GM12892 (cell line): Measurements from ENCODE around the gene BCL2A1.
"Not testable (repeated sequence)": the region's sequence is repeated elsewhere in the genome, so short reads cannot be mapped to it uniquely, and the experiment has no call there.

Experiments used
- DNase-seq: peaks from one replicate; pipeline ENCODE4 v3.0.0; 2011; ENCODE audit not compliant: insufficient read length
- FAIRE-seq: peaks from 2 replicates; lab custom pipeline; 2011; peaks lifted over from hg19 to GRCh38; lab: Jason Lieb, UNC
- POLR2A ChIP-seq: IDR thresholded peaks from 2 replicates; pipeline ENCODE4 v1.6.1; 2011; ENCODE audit warnings: low read depth, low read length, control low read depth
- POLR2AphosphoS5 ChIP-seq: IDR thresholded peaks from 2 replicates; pipeline ENCODE4 v1.6.1; 2011; ENCODE audit warnings: low read depth, low read length, control low read depth
- TAF1 ChIP-seq: IDR thresholded peaks from 2 replicates; pipeline ENCODE4 v1.6.1; 2011; ENCODE audit warnings: low read depth, mild to moderate bottlenecking, control low read depth, low read length, borderline replicate concordance

Gene BCL2A1

DNA sequence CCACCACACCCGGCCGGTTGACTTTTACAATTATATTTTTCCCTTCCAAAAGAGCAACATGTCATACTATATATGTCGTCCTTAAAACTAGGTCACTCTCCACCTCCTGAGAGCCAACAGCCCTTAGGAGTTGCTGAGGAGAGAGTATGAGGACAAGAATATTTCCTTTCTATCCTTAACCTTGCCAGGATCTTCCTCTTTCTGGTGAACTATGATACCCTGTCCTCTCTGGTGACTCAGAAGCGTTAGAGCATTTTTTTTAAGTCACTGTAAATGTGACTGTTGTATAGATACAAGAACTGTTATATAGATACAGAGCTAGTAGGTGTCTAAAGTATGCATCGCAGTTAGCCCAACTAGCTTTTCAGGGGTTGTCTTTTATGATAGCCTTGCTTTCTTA is 40.5 kb downstream of the BCL2A1 start:
- TF ChIP-seq TAF1 (no peak), POLR2A (no peak), POLR2AphosphoS5 (no peak)
- FAIRE-seq: no peak
- DNase-seq: no peak

DNA sequence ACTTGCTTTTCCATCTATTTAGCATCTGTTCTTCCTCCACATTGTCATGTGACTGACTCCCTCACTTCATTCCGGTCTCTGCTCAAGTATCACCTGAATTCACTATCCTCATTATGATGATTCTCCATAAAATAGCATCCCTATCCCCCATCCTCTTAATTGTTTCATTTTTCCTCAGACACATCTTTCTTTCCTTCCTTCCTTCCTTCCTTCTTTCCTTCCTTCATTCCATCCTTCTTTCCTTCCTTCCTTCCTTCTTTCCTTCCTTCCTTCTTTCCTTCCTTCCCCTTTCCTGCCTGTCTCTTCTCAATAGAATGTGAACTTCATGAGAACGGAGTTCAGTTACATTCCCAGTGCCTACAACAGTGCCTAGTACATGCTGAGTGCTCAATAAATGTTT is 41.6 kb downstream of the BCL2A1 start:
- no peak for DNase-seq
- no peak for FAIRE-seq
- no peak for TF ChIP-seq TAF1
- TF ChIP-seq POLR2AphosphoS5: no peak
- TF ChIP-seq POLR2A: no peak

DNA sequence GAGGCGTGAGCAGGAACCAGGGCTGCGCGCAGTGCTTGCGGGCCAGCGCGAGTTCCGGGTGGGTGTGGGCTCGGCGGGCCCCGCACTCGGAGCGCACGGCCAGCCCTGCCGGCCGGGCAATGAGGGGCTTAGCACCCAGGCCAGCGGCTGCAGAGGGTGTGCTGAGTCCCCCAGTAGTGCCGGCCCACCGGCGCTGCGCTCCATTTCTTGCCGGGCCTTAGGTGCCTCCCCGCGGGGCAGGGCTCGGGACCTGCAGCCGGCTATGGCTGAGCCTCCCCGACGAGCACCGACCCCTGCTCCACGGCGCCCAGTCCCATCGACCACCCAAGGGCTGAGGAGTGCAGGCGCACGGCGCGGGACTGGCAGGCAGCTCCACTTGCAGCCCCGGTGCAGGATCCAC is 44.9 kb downstream of the BCL2A1 start:
- FAIRE-seq, DNase-seq: not testable (repeated sequence)

DNA sequence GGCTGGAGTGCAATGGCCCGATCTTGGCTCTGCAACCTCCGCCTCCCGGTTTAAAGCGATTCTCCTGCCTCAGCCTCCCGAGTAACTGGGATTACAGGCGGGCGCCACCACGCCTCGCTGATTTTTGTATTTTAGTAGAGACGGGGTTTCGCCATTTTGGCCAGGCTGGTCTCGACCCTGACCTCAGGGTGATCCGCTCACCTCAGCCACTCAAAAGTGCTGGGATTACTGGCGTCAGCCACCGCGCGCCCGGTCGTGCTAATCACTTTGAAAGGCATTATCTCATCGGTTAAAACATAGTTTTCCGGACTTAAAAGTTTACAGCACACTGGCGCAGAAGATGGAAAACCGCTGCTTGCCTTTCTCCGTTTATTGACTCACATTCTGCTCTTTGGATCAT is 46.6 kb downstream of the BCL2A1 start:
- TF ChIP-seq TAF1 (no peak), POLR2A (no peak), POLR2AphosphoS5 (no peak)
- DNase-seq: no peak
- FAIRE-seq: no peak

DNA sequence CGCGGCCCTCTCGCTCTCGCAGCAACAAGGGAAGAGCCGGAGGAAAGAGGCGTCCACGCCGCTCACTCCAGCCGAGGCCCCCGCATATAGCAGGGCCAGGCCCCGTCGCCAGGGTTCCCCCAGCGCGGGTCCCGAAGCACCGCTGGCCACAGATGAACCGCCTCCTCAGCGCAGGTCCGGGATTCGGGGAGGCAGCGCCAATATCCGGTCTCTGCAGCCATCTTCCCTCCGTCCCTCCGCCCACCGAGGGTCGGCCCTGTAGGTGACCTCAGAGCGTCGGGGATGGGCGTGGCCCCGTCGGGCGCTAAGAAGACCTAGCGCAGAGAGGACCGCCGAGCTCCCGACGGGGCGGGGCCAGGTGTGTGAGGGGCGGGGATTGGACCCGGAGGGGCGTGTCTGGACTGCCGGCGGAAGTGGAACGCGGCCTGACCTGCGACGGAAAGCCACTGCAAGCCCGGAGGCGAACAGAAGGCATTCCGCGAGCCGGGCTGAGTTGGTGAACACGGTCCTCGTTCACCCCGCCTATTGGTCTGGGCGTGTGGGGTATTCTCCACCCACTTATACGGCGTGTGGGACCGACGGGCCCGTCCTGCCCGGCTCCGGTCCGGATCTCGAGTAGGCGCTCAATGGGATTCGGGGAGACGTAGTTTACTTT is 47.4 kb downstream of the BCL2A1 start:
- FAIRE-seq (peak; percentile 98), DNase-seq (peak; percentile 94)
- peak; percentile 87 for TF ChIP-seq TAF1
- peak; percentile 99 for TF ChIP-seq POLR2A
- TF ChIP-seq POLR2AphosphoS5: peak; percentile 98

DNA sequence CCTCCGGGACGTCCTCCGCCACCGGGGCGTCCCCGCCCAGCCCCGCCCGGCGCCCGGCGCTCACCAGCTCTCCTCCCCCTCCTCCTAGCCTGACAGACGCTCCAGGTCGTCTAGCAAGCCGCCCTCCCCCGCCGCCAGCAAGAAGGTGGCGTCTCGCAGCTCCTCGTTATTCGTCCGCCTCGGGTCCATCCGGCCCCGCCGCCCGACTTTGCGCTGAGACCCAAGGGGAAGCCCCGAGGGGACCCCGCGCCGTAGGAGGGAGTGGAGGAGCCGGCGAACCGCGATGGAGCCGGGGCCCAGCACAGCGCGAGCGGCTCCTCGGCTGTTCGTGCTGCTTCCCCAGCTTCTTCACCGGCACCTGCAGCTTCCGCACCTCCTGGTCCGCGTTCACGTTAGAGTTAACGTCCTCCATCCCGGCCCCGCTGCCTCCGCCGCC is 47.9 kb downstream of the BCL2A1 start:
- peak; percentile 69 for DNase-seq
- TF ChIP-seq TAF1: 0 out of 2 replicates have a peak, but pooled peaks have one; percentile 39
- no peak for TF ChIP-seq POLR2A
- peak; percentile 73 for FAIRE-seq

DNA sequence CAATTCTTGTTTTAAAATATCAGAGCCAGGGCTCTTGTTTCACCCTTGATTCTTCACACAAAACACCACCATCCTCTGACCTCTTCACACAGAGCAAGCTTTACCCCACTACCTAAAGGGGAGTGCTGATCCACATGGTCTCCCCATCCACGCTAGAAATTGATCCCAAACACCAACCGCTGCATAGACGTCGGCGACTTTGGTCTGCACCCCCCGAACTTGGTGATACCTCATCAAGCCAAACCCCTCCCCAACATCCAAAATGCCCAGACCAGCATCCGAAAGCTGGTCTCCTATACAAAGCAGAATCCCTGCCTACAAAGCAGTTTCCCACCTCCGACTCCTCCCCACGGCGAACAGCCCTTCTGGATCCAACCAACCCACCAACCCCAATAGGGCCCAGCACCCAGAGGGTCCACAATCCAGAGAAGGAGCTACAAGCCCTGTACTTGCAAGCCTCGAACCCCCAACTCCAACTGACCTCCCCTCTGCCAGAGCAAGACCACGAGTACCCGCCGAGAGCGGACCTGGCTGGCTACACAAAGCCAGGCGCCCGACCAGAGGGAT is 48.4 kb downstream of the BCL2A1 start:
- DNase-seq: no peak
- no peak for TF ChIP-seq POLR2A
- no peak for TF ChIP-seq POLR2AphosphoS5
- no peak for TF ChIP-seq TAF1
- no peak for FAIRE-seq

DNA sequence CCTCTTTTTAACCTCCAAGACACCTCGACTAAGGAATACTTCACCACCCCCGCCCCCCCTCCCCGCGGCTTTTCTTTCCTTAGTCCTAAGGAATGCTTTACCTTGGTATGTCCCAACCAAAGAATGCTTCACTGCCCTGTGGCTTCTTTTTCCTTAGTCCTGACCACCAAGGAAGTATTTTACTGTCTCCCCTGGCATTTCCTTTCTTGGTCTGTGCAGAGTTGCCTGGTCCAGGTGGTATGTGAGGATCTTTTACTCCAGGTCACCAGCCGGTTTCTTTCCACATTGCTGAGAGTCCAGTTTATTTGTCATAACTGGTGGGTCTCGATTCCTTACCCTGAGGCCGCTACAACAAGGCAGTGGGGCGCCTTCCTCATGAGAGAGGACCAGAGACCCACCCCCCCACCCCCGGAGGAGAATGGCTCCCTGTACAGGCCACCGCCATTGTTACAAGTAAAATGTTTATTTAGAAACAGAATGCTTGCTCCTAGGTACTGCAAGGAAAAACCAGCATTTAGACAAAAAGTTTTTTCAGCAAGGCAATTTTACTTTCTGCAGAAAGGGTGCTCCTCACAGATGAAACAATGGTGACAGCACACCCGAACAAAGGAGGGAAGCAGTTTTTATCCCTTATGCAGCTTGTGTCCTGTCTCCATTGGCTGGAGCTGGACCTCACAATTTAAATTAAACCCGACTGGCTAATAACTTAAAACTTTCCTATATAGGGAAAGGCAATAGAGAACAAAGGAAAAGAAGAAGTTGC is 51.1 kb downstream of the BCL2A1 start:
- DNase-seq (no peak), FAIRE-seq (no peak)
- no peak for TF ChIP-seq TAF1
- no peak for TF ChIP-seq POLR2AphosphoS5
- no peak for TF ChIP-seq POLR2A

DNA sequence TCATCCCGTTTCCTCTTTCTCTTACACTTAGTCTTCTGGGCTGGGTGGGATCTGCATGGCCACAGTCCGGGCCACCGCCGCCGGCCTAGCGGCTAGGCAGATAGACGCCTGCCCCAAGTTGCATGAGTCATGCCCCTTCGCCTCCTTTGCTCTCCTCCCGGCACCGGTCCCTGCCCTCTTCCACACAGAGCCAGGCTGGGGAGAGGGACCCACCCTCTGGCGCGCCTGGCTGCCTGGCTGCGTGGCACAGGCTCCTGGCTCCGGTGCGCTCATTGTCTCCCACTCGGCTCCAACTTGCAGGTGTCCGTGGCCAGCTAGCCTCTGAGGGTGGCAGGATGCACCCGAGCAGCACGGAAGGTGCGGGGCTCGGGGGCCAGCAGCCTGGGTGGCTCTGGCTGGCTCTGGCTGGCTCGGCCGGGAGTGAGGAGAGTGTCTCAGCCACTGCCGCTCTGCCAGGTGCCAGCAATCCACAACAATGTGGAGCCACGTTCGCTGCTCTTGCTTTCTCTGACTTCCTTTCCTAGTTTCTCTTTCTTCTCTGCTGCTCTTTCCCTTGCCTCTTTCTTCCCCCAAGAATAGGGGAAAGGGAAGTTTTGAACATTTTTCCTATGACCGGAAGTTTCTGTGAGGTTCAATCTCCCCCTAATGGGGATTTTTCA is 51.8 kb downstream of the BCL2A1 start:
- TF ChIP-seq POLR2AphosphoS5: no peak
- TF ChIP-seq TAF1: no peak
- TF ChIP-seq POLR2A: no peak; the same call in 1 of the 2 replicates
- FAIRE-seq: no peak
- no peak for DNase-seq

DNA sequence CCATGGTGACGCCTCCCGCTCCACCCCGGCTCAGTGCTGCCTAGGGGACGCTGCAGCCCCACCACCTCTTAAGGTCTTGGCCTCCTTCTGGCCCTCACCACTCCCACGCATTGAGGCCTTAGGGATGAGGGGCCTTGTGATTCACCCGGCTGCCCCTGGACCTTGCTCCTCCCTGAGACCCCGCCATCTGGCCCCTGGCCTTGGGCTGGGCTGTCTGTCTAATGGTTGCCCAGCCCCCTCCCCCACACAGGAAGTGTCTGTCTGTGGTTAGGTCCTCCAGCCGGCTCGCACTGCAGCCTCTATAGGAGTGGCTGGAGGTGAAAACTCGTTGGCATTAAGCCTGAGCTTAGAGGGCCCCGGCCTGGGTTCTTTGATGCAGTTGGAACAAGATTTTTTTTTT is 52.7 kb downstream of the BCL2A1 start:
- DNase-seq (no peak), FAIRE-seq (no peak)

DNA sequence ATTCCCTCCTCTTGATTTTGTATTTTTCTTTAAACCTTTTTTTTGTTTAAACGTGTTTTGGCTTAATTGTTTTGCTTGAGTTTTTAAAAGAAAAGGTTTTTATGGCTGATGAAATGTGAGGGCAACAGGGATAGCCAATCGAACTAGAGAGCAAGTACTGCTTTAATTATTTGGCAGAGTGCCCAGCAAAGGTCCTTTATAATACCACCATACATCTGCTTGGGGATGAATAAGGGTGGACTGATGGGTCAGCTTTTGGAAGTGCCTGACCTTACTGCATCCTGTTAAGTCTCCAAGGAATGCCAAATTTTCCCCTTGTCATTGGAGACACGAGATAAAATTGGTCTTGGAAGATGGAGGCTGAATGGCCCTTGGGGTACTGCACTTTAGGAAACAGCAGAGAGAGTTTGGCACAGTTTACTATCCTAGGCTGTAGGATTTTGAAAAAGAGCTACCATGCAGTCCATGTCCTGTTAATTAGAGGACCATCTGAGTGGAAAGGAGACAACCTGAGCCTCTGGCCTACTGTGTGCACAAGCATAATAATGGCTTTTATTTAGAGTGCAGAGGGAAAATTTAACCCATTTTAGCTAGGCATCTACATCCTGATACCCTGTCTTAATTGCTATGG is 54.4 kb downstream of the BCL2A1 start:
- FAIRE-seq (no peak), DNase-seq (no peak)
- no peak for TF ChIP-seq POLR2AphosphoS5

More for the DNA sequence above, 52.7 kb downstream of the BCL2A1 start:
- TF ChIP-seq POLR2A: no peak; the same call in 1 of the 2 replicates
- TF ChIP-seq POLR2AphosphoS5: no peak
- TF ChIP-seq TAF1: no peak

DNA sequence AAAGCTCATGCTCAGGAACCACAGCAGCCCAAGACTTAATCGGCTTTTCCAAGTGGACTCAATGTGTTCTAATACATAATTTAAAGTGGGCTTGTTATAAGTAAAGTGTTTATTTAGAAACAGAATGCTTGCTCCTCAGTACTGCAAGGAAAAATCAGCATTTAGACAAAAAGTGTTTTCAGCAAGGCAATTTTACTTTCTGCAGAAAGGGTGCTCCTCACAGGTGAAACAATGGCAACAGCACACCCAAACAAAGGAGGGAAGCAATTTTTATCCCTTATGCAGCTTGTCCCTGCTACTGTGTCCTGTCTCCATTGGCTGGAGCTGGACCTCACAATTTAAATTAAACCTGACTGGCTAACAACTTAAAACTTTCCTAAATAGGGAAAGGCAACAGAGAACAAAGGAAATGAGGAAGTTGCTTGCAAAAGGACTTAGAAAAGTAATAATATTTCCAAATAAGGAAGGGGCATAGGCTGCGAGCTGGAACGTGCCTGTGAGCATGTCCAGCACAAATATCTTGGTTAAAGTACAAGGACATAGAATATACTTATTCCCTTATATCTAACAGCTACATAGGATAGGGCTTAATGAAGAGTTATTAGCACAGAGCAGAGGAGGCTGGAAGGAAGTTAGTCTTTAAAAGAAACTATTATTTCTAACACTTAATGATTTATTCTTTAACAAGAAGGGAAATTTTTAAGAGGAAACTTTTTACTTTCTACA is 55.1 kb downstream of the BCL2A1 start:
- not testable (repeated sequence) for FAIRE-seq

More for the DNA sequence above, 55.1 kb downstream of the BCL2A1 start:
- not testable (repeated sequence) for DNase-seq
